ENCODE data around the gene CD300H.

The CD300H gene

GRCh38 chr17:74512036-74512435, 55.3 kb downstream of the CD300H start:
- Histone ChIP-seq H3K9ac (ENCODE audit: low read depth, low read length) (no peak overlapping the region), H3K4me3 (ENCODE audit: low read length) (no peak overlapping the region), H3K27ac (ENCODE audit: low read length) (no peak overlapping the region), H3K9me3 (ENCODE audit: insufficient read depth, low read depth, low read length) (peaks cover 14% of the 10 kb centered on the region; the same call in 1 of the 2 replicates), H3K27me3 (ENCODE audit: insufficient read depth, low read length) (peaks cover 5% of the 10 kb centered on the region; the same call in 1 of the 2 replicates), H3K36me3 (ENCODE audit: insufficient read depth, low read depth, low read length) (no peaks in the 10 kb centered on the region), H3K4me1 (ENCODE audit: insufficient read depth, low read length) (no peaks in the 10 kb centered on the region)

All from iPS-20b (cell line).